ENCODE results near the gene DYNC1I1.

- TF ChIP-seq EZH2 (IDR thresholded peaks at IDR 0.05; ENCODE audit: low read length, missing control alignments) (no peak), CTCF (conservative IDR thresholded peaks at IDR 0.05 in 1 of 2, IDR thresholded peaks at IDR 0.05 in 1 of 2; ENCODE audit: low read depth in 1 of 2, low read length in 2 of 2) (no peak)
These were observed 289.5 kb downstream of the DYNC1I1 start for GRCh38 chr7:96061844-96062243.

Data from fibroblast of lung (primary cell).